Sigmoid colon (tissue), 7 donors: Measurements from ENCODE around the gene GLDC. TPM values are rescaled to one million over a fixed set of nuclear protein-coding genes. Genes with fewer than 3 reads are reported as not detected.

ENCODE experiments used
- DNase-seq: peaks from one replicate; pipeline ENCODE4 v3.0.0-alpha.2; 2019
- H3K27ac ChIP-seq, 4 donors: fragments of 200-600 bp; sonication (generic); one replicate each; pipeline ENCODE4 v1.5.1; 2016 to 2019; ENCODE audit warnings: mild to moderate bottlenecking in 1 of 4
- H3K27me3 ChIP-seq, 3 donors: fragments of 200-600 bp; sonication (generic); one replicate each; pipeline ENCODE4 v1.5.1; 2019; ENCODE audit warnings: mild to moderate bottlenecking in 1 of 3
- H3K36me3 ChIP-seq, 4 donors: fragments of 200-600 bp; sonication (generic); one replicate each; pipeline ENCODE4 v1.5.1; 2016 to 2019
- H3K4me1 ChIP-seq, 4 donors: fragments of 200-600 bp; sonication (generic); one replicate each; pipeline ENCODE4 v1.5.1; 2017 to 2019
- H3K4me3 ChIP-seq, 4 donors: fragments of 200-600 bp; sonication (generic); one replicate each; pipeline ENCODE4 v1.5.1; 2017 to 2019; ENCODE audit warnings: mild to moderate bottlenecking in 2 of 4, moderate library complexity in 1 of 4
- H3K9me3 ChIP-seq, 4 donors: fragments of 200-600 bp in 3 of 4; sonication (generic) in 3 of 4; one replicate each; pipeline versions ENCODE4 v1.5.1 to v1.6.1; 2013 to 2019
- EP300 ChIP-seq, 4 donors: sonication (generic); formaldehyde crosslinking; IDR thresholded peaks; one replicate each; pipeline ENCODE4 v1.6.1; 2017; ENCODE audit warnings: antibody characterized with exemption in 4 of 4
- POLR2A ChIP-seq, 2 donors: fragments of 450-650 bp; IDR thresholded peaks; one replicate each; pipeline ENCODE4 v1.6.1; 2016; ENCODE audit warnings: antibody characterized with exemption in 2 of 2, mild to moderate bottlenecking in 2 of 2, moderate library complexity in 2 of 2
- POLR2AphosphoS5 ChIP-seq, 4 donors: sonication (generic); formaldehyde crosslinking; IDR thresholded peaks; one replicate each; pipeline ENCODE4 v1.6.1; 2017; ENCODE audit warnings: antibody characterized with exemption in 4 of 4
- WGBS, 2 donors: extraction: QIAGEN DNeasy Blood & Tissue Kit; methylation state at CpG; one replicate each; pipeline ENCODE4 v1.1.7; 2013; 5-methylcytosine and 5-hydroxymethylcytosine counted together
- intact Hi-C: fragments of 100-400 bp; cut with DNase I; formaldehyde crosslinking; loops from one replicate; pipeline ENCODE4 v1.15.1; 2023
- polyA plus RNA-seq, 3 donors: library from polyadenylated mRNA; stranded (reverse); fragments of 200-250 nt; gene quantifications; one replicate each; pipeline ENCODE4 v1.2.3, GENCODE V29; 2013
- total RNA-seq, 4 donors: library from RNA; depleted of rRNA; stranded (reverse); fragments of >200 nt; gene quantifications; one replicate each; pipeline ENCODE4 v1.1.0, GENCODE V29; 2016
- TF ChIP-seq, protein P1 (sequence below), 4 experiments: fragments of 450-650 bp in 3 of 4; fragments of 200-600 bp in 1 of 4; IDR thresholded peaks; one replicate each; pipeline ENCODE4 v1.5.1; 2016 to 2019; ENCODE audit warnings: antibody characterized with exemption in 4 of 4, mild to moderate bottlenecking in 3 of 4, moderate library complexity in 2 of 4
- donor health status: healthy with polysubstance abuse.
- donor health status: Bipolar disorder and iron deficiency.
- donor health status: healthy.

The GLDC gene
- total and polyA plus RNA-seq, 7 donors: 0.51 to 1.8 (median 1.2) TPM; not detected in 4

DNA sequence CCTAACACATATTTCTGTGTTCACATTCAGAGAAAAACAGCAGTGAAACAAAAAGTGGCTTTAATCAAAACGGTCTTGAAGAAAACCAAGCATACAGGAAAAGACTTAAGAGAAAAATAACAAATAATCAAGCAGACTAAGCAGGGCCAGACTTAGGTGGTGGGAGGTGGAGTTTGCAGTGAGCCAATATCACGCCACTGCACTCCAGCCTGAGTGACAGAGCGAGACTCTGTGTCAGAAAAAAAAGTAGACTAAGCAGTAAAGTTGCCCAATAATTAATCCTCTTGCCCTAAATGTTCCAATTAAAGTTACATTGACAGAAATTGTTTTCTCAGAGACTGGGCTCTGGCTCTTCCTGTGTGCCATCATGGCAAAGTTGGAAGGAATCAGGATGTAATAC is 26.6 kb upstream of the GLDC start:
- WGBS, 2 donors: 78% methylated on average over 3 of the region's 3 CpGs
- no peak overlapping the region for H3K27ac ChIP-seq
- intact Hi-C loops: no loop called here

DNA sequence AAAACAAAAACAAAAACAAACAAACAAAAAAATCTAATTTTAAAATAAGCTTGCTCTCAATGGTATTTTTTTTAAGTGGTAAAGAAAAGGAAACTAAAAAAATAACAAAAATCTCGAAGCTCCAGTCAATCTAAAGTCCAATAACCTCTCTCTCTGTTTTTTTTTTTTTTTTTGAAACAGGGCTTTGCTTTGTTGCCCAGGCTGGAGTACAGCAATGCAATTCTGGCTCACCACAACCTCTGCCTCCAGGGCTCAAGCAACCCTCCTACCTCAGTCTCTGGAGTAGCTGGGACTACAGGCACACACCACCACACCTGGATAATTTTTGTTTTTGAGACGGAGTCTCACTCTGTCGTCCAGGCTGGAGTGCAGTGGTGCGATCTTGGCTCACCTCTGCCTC is 25.9 kb upstream of the GLDC start:
- no peak overlapping the region for H3K4me3 ChIP-seq
- H3K9me3 ChIP-seq: no peaks in the 10 kb centered on the region
- DNase-seq: no peak
- intact Hi-C loops: no loop called here
- H3K27ac ChIP-seq: no peak overlapping the region
- H3K36me3 ChIP-seq: no peaks in the 10 kb centered on the region
- WGBS, 2 donors: 82 to 84% methylated on average over 4 of the region's 4 CpGs
- H3K4me1 ChIP-seq: no peaks in the 10 kb centered on the region
- no peaks in the 10 kb centered on the region for H3K27me3 ChIP-seq
- TF ChIP-seq EP300 (IDR thresholded peaks at IDR 0.05) (no peak), POLR2A (IDR thresholded peaks at IDR 0.05) (no peak), POLR2AphosphoS5 (IDR thresholded peaks at IDR 0.05) (no peak)
- TF ChIP-seq, protein P1, sequence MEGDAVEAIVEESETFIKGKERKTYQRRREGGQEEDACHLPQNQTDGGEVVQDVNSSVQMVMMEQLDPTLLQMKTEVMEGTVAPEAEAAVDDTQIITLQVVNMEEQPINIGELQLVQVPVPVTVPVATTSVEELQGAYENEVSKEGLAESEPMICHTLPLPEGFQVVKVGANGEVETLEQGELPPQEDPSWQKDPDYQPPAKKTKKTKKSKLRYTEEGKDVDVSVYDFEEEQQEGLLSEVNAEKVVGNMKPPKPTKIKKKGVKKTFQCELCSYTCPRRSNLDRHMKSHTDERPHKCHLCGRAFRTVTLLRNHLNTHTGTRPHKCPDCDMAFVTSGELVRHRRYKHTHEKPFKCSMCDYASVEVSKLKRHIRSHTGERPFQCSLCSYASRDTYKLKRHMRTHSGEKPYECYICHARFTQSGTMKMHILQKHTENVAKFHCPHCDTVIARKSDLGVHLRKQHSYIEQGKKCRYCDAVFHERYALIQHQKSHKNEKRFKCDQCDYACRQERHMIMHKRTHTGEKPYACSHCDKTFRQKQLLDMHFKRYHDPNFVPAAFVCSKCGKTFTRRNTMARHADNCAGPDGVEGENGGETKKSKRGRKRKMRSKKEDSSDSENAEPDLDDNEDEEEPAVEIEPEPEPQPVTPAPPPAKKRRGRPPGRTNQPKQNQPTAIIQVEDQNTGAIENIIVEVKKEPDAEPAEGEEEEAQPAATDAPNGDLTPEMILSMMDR (IDR thresholded peaks at IDR 0.05): no peak

More for the DNA sequence above, 26.6 kb upstream of the GLDC start:
- TF ChIP-seq EP300 (IDR thresholded peaks at IDR 0.05) (no peak), POLR2A (IDR thresholded peaks at IDR 0.05) (no peak), POLR2AphosphoS5 (IDR thresholded peaks at IDR 0.05) (no peak)
- TF ChIP-seq, protein P1 (IDR thresholded peaks at IDR 0.05): no peak
- H3K4me1 ChIP-seq: no peaks in the 10 kb centered on the region
- no peaks in the 10 kb centered on the region for H3K27me3 ChIP-seq
- DNase-seq: no peak
- H3K9me3 ChIP-seq: no peaks in the 10 kb centered on the region
- no peak overlapping the region for H3K4me3 ChIP-seq
- H3K36me3 ChIP-seq: no peaks in the 10 kb centered on the region

DNA sequence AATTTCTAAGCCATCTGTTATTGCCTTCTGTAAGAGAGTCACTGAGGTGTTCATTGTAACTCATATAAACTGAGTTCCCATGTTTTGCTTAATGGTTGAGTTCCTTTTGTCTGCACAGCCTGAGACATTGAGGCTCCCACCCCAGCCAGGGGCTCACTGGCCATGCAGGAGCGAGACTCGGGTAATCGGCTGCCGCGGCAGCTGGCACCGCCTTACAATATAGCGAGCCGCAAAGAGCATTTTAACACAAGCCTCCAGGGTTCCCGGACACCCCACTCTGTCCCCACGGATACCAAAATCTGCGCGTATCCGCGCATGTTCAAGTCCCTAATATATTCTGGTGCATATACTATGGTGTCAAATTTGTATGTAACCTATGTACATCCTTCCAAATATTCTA is 24.4 kb upstream of the GLDC start:
- H3K9me3 ChIP-seq: no peaks in the 10 kb centered on the region
- no peaks in the 10 kb centered on the region for H3K27me3 ChIP-seq
- TF ChIP-seq, protein P1 (IDR thresholded peaks at IDR 0.05): no peak
- TF ChIP-seq POLR2A (IDR thresholded peaks at IDR 0.05) (no peak), EP300 (IDR thresholded peaks at IDR 0.05) (no peak), POLR2AphosphoS5 (IDR thresholded peaks at IDR 0.05) (no peak)
- H3K4me3 ChIP-seq: no peak overlapping the region
- no peaks in the 10 kb centered on the region for H3K4me1 ChIP-seq
- DNase-seq: no peak
- 93 to 96% methylated on average over 14 of the region's 14 CpGs for WGBS, 2 donors
- H3K36me3 ChIP-seq: no peaks in the 10 kb centered on the region
- no peak overlapping the region for H3K27ac ChIP-seq
- intact Hi-C loops: loop anchor here (5.0 to 10.0 kb wide), 2 partner anchors 85 to 318 kb away; no protein-coding TSS in a partner anchor

DNA sequence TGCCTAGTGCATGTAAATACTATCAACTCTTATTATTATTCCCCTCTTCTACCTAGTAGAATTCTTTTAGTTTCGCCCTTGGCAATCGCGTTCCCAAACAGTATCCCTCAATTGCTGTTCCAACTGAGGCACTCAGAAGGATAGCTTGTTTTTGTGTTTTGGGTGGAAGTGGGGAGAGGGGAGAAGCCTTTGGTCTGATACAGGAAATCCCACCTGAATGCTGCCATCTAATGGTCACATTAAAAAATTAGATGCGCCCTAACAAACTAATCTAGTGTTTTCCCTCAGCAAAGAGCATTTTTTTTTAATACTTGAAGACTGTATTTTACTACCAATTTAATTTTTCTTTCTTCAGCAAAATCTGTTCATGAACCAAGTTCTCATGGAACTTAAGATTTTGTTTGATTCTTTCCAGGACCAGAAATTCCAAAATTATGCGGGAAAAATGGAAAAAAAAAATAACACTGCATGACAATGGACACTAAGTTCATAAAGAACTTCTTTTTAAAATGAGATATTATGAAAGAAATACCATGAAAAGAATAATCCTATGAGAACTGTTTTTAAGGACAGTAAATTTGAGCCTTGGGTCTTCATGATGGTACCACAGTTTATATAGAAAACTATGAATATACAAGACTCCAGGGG is 22.2 kb upstream of the GLDC start:
- Histone ChIP-seq H3K36me3 (no peaks in the 10 kb centered on the region), H3K9me3 (no peaks in the 10 kb centered on the region), H3K4me3 (no peak overlapping the region), H3K27ac (no peak overlapping the region), H3K27me3 (no peaks in the 10 kb centered on the region), H3K4me1 (no peaks in the 10 kb centered on the region)
- intact Hi-C loops: loop anchor here (5.0 to 10.0 kb wide), 2 partner anchors 83 to 315 kb away; no protein-coding TSS in a partner anchor
- WGBS, 2 donors: 59 to 65% methylated on average over 5 of the region's 5 CpGs
- TF ChIP-seq POLR2AphosphoS5 (IDR thresholded peaks at IDR 0.05): no peak
- TF ChIP-seq EP300 (IDR thresholded peaks at IDR 0.05): no peak
- TF ChIP-seq, protein P1 (IDR thresholded peaks at IDR 0.05): peak in 3 of 4 experiments; percentile 12 to 45 (median 16)
- no peak for DNase-seq
